ENCODE results near the gene VWCE.
"Not testable (repeated sequence)": the region's sequence is repeated elsewhere in the genome, so short reads cannot be mapped to it uniquely, and the experiment has no call there.

The VWCE gene

DNA sequence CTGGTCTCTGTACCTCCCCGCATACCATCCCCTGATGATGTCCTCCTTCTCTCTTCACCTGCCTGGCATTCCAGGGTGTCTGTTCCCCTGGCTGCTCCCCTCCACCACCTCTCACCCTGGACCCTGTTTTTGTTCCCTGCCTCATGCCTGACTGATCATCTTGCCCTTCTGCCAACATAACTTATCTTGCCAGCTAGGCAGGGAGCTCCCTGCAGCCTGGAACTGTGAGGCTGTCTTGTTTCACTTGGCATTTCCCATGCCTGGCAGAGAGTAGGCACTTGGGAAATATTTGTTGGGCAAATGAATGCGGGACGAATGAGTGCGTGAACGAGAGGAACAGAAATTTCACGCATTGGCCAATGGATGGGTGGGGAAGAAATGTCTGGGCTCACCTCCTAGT, 84.5 kb downstream of the VWCE start:
- not testable (repeated sequence) for DNase-seq (ENCODE audit: low read depth)
